HG03060 (cell line): Measurements from ENCODE around the gene PRMT7.
"Not testable (repeated sequence)": the region's sequence is repeated elsewhere in the genome, so short reads cannot be mapped to it uniquely, and the experiment has no call there.

Source experiments
- ATAC-seq: cut with Tn5 transposase; IDR thresholded peaks from one replicate; pipeline ENCODE4 v1.9.1; 2021; ENCODE audit warnings: low read depth, moderate number of reproducible peaks; ENCODE audit not compliant: unreplicated experiment

PRMT7 gene

GRCh38 chr16:68283801-68284598 is 26.8 kb upstream of the PRMT7 start:
- peak; percentile 38 for ATAC-seq

DNA sequence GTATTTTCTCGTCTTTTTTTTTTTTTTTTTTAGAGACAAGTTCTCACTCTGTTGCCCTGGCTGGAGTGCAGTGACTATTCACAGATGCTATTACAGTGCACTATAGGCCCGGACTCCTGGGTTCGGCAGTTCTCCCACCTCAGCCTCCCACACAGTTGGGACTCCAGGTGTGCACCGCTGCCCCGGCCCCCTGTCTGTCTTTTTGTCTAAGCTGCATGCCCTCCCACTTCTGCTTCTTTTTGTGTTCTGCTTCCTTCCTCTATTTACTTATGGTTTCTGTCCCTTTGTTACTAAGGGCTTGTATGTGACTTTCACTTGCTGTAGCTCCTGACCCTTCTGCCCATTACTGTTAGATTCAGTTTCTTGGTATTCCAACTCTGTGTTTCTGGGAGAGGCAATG is 26.0 kb upstream of the PRMT7 start:
- no peak for ATAC-seq

DNA sequence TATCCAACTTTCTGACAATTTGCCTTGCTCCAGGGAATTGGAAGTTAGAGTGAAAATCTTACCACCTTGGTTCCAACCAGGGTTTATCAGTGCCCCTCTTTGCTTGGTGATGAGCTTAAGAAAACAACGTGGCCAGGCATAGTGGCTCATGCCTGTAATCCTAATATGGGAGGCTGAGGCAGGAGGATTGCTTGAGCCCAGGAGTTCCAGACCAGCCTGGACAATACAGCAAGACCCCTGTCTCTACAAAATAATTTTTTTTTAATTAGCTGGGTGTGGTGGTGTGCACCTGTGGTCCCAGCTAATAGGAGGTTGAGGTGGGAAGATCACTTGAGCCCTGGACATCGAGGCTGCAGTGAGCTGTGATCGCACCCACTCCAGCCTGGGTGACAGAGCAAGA is 25.1 kb upstream of the PRMT7 start:
- no peak for ATAC-seq

- ATAC-seq, result no peak
Observed at GRCh38 chr16:68286153-68287074, 24.4 kb upstream of the PRMT7 start.

GRCh38 chr16:68287276-68288251 is 23.3 kb upstream of the PRMT7 start:
- ATAC-seq, result no peak

GRCh38 chr16:68288252-68288650 is 22.6 kb upstream of the PRMT7 start:
- no peak for ATAC-seq

DNA sequence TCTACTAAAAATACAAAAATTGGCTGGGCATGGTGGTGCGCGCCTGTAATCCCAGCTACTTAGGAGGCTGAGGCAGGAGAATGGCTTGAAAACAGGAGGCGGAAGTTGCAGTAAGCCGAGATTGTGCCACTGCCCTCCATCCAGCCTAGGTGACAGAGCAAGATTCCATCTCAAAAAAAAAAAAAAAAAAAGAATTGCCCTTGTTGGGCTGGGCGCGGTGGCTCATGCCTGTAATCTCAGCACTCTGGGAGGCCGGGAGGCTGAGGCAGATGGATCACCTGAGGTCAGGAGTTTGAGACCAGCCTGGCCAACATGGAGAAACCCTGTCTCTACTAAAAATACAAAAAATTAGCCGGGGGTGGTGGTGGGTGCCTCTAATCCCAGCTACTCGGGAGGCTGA is 22.0 kb upstream of the PRMT7 start:
- ATAC-seq, result not testable (repeated sequence)

DNA sequence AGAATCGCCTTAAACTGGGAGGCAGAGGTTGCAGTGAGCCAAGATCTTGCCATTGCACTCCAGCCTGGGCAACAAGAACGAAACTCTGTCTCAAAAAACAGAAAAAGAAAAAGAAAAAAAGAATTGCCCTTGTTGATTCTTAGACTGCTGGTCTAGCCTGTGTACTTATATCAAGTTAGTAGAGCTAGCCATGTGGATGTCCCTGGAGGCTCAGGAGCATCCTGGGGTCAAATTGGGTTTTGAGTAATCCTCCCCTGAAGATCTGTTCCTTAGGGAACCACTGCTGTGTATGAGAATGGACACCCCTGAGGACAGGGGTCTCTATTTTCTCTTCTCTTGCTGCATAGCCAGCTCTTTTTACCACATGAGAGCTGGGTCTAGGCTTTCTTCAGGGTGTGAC is 21.6 kb upstream of the PRMT7 start:
- no peak for ATAC-seq

GRCh38 chr16:68289621-68290329 is 21.0 kb upstream of the PRMT7 start:
- ATAC-seq, result peak; percentile 48

- ATAC-seq, result no peak
Observed at GRCh38 chr16:68290450-68290849, 20.4 kb upstream of the PRMT7 start.

- ATAC-seq, result no peak
Observed at GRCh38 chr16:68291227-68291626, 19.6 kb upstream of the PRMT7 start.

DNA sequence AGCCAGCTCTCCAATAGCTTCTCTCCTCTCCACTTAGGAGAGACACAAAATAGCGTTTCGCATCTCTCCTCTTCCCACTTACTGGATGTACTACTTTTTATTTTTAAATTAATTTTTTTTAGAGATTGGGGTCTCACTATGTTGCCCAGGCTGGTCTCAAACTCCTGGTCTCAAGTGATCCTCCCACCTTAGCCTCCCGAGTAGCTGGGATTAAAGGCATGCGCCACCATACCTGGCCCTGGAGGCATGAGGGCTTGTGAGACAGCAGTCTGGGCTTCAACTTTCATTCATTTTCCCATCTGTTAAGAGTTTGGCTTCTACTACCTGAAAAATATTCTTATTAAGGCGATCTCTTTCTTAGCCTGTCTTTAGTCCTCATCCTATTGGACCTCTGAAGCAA is 18.4 kb upstream of the PRMT7 start:
- no peak for ATAC-seq

DNA sequence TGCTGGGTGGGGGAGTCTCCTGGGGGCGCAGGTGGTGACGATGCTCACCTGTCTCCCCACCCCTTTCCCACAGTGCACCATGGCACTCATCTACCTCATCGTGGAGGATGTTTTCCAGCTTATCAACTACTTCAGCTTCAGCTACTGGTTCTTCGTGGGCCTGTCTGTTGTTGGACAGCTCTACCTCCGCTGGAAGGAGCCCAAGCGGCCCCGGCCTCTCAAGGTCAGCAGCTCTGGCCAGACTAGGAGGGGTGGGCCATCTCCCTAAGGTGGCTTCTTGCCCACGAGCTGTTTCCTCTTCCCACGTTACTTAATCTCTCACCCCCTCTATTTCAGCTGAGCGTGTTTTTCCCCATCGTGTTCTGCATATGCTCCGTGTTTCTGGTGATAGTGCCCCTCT is 14.5 kb upstream of the PRMT7 start:
- ATAC-seq, result no peak

DNA sequence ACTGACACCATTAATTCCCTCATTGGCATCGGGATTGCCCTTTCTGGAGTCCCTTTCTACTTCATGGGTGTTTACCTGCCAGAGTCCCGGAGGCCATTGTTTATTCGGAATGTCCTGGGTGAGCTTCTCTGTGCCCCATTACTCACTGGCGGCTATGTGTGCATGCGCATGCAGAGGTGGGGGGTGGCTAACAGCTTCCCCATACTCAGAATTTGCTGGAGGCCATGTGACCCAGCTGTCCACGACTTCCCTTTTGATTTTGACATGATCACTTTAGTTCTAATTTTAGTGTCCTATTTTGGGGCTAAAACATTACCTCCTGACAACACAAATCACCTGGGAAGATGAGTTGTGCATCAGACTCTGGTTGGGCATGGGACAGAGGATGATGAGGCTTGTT is 14.1 kb upstream of the PRMT7 start:
- no peak for ATAC-seq

GRCh38 chr16:68297908-68298307 is 12.9 kb upstream of the PRMT7 start:
- no peak for ATAC-seq

DNA sequence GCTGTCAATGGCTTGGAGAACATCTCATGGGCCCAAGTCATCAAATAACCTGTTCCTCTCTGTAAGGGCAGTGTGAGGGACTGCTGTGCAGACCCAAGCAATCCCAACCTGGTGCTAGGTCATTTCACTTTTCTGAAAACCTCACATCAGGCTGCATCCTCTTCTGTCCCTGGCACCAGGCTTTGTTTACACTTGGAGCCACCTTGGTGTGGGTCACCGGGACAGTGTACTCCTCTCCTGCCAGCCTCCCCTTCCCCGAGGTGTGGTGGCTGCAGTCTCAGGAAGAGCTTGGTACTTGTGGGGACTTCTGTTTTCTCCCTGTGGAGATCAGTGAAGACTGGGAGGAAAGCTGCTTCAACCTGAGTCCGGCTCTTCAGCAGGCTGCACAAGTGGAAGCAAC is 12.5 kb upstream of the PRMT7 start:
- ATAC-seq, result no peak

- ATAC-seq, result no peak
Observed at GRCh38 chr16:68298907-68299561, 11.8 kb upstream of the PRMT7 start.

- no peak for ATAC-seq
Observed at GRCh38 chr16:68299571-68300453, 11.0 kb upstream of the PRMT7 start.
